GM19099 (cell line): ENCODE data around the gene TMOD3.

Source experiments
- POLR2A ChIP-seq: IDR thresholded peaks from 3 replicates; pipeline ENCODE4 v1.6.1; 2011; ENCODE audit warnings: low read depth; ENCODE audit not compliant: insufficient read length; ENCODE audit errors: extremely low read depth

TMOD3 gene

DNA sequence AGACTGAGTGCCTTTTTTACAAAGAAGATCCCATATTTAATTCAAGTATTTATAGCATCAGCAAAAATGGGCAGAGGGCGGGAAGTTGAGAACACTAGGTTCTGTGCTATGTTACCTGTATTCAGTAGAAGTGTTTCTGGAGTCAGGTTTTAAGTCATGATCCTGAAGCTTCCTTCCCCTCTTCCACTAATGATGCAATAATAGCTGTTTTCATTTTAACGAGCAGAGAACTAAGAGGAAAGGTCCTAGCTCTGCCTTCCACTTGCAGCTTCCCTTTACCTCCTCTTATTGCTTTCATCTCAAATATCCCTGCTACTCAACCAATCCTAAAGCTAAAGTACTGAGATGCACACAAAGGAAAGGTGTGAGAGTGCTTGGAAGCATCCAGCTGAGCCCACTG lies 16.9 kb upstream of the TMOD3 start:
- no peak for TF ChIP-seq POLR2A

DNA sequence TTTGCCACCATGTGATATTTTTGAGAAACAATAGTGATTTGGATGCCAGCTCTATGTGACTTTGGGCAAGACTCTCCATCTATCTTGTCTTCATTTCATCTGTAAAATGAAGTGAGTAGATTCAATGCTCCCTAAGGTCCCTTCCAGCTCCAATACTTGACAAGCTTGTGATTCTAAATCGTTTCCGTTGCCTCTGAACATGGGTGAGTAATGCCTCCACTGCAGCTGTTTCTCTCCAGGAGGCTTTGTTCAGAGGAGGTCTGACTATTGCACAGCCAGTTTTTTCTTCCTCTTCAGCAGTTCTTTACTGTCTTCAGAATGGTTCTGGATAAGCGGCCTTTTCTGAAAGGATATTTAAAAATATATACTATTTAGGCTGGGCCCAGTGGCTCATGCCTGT lies 14.8 kb upstream of the TMOD3 start:
- no peak for TF ChIP-seq POLR2A

DNA sequence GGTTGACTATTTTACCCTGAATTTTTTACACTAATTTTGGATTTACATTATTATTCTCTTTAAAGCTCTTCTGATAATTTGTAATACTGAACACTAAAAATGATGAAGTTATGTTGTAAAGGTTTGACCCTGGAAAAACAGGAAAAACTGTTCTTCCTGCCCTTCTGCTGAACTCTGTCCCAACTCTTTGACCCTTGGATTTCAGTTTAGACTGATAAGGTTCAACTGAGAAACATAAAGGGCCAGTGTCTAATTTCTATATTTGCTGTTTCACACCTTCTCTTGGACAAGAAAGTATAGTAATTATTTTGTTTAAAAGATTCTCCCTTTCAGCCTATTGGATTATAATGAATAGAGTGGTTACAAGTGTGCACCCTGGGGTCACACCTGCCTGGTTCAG lies 12.8 kb upstream of the TMOD3 start:
- no peak for TF ChIP-seq POLR2A

DNA sequence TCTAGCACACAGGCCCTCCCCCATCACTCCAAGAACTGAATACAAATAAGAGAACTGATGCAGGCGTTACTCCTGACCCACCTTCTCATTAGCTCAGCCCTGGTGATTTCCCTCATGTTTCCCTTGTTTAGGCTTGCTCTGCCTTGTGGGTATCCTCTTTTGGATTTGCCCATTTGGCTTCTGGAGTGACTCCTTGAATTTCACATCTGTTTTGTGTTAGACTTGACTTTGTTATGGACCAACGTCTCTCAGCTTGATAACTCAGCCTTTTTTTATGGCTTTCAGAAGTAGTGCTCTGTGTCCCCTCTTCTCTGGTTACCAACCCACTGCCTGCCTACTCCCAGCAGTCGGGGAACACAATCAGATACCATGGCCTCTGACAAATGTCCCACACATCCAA lies 11.3 kb upstream of the TMOD3 start:
- TF ChIP-seq POLR2A, result no peak

DNA sequence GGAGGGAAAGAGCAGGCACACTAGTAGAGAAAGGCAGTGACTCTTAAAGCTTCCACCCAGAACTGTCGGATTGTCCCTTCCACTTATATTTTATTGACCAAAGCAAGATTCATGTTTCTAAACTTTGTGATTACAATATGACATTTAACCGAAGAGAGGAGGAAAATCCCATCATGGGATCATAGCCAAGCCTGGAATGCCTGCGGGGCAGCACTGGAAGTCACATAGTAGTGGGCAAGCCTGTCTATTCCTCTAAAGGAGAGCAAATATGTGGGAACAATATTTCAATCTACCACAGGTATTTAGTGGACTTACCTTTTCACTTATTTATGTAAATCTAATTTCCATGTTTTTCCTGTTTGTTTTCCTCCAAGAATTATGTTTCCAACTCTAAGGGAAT lies 3.8 kb upstream of the TMOD3 start:
- no peak for TF ChIP-seq POLR2A

DNA sequence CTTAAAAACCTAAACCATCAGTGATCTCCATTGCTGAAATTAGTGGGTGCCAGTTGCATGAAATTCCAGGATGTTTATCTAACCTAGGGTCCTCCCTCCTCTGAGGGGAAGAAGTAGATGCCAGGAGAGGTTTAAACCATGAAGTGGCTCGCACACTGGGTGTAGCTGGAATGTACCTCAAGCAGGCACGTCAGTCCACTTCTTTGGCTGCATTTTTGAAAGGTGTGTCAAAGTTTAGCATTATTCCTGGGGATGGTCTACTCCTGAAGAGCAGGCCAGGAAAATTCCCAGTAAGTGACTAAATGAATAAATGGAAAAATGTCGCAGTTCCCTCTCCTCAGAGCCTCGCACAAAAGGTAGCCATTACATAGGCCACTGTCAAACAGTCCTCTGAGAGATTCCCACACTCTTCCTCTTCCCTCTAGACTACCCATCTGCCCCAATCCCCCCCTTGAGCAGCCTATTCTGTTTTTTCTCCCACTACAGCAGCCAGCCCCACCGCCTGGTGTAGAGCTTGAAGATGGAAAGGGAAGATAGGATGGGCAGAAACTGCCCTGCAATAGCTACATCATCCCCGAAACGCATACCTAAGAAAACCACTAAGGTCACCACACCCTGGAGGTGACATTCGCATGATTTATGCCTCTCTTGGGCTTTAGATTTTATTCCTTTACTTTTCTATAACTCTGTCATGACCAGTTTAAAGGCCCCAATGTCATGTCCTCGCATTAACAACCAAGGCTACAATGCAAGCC lies 655 bp upstream of the TMOD3 start:
- no peak for TF ChIP-seq POLR2A

DNA sequence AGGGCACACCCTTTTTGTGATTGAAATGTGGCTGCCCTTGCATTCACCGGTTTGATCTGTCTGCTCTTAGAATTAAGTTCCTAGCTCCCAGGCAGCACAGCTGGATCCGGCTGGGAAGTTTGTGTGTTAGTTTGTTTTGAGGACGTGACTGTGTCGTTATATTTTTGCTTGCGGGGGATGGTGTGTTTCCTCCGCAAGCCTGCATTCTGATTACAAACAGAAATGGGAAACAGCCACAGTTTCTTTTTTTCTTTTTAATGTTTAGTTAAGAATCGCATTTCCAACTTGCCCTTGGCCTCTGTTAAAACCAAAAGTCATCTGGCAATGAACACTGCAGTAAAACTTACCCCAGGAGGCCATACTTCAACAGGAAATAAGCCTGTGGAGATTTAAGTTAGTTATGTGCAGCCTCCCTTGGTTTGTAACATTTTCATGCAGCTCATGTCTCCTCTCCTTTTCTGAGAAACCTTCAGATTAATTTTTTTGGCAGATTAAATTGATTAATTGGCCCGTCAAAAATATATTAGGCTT lies 888 bp downstream of the TMOD3 start:
- TF ChIP-seq POLR2A, result no peak

DNA sequence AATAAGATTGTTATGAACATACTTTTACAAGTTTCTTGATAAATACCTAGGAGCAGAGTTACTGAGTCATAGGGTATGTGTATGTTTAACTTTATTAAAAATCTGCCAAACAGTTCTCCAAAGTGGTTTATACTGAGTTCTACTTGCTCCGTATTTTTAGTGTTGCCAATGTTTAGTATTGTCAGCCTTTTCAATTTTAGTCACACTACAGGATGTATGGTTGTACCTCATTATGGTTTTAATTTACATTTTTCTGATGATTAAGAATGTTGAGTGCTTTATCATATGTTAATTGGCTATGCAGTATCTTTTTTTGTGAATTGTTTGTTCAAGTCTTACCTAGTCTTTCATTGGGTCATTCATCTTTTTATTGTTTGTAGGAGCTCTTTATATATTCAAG lies 4.3 kb downstream of the TMOD3 start:
- no peak for TF ChIP-seq POLR2A

DNA sequence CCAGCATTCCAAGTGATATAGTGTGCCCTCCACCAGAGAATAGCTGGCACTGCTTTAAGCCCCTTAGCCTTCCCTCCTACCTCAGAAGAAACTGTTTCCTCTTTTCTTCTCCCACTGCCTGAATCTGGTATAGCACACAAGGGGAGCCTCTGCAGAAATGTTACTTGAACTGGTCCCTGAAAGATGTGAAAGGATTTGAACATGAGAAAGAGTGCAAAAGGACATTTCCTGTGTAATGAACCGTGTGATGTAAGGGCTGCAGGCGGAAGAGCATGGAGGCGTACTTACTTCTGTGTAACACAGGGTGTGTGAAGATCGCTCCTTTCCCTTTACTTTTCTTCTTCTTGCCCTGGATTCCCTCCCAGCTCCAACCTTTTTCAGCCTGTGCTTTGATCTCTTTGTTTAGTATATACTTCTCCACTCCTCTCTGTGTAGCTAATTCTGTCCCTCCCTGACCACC lies 8.4 kb downstream of the TMOD3 start:
- TF ChIP-seq POLR2A, result no peak

DNA sequence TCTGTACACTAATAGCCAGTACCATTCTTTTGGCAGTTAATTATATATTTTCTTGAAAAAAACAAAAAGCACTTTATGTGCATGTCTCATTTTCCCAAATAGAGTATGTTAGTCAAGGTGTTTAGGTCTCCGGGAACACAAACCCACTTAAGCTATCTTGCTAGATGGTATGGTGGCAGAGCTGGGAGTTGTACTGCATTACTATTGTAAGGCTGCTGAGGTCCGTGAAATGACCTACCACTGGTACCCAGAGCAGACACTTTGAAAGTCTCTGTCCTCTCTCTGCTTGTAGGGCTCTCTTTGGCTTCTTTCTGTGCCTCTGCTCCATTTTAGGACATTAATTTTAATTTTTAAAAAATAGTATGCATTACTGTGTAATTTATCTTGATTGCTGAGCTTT lies 8.8 kb downstream of the TMOD3 start:
- no peak for TF ChIP-seq POLR2A

DNA sequence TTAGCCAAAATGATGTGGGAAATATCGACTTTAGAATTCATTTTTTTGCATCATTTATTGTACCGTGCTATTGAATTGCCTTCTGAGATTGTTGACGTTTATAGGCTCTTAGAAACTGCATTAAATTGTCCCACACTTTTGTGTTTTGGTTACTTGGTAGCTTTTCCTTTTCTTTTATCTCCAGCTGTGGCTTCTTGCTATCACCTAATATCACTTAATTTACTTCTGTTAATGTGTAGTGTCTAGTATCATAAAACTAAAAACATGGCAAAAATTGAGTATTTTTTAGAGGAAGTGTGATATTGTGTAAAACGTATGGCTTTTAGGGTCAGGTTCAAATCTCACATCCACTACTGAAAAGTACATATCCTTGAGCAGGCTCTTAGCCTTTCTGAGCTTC lies 11.2 kb downstream of the TMOD3 start:
- TF ChIP-seq POLR2A, result no peak

DNA sequence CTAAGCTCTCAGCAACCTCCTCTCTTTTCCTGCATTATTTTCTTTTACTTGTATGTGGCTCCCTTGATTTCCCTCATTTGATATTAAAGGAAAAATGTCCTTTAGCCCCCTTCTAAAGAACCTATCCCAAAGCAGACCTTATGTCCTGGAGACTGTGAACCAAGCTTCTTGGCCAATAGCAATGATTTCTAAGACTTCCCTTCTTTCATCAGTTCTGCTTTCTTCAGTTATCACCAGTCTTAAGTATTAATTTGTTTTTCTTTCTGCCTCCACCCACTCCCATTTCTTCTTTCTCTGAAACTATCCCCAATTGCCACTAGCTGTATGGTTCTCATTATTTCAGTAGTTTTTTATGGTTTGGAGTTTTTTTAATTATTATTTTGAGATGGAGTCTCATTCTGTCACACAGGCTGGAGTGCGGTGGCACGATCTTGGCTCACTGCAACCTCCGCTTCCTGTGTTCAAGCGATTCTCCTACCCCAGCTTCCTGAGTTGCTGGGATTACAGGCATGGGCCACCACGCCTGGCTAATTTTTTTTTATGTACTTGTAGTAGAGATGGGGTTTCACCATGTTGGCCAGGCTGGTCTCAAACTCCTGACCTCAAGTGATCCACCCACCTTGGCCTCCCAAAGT lies 12.1 kb downstream of the TMOD3 start:
- TF ChIP-seq POLR2A, result no peak

DNA sequence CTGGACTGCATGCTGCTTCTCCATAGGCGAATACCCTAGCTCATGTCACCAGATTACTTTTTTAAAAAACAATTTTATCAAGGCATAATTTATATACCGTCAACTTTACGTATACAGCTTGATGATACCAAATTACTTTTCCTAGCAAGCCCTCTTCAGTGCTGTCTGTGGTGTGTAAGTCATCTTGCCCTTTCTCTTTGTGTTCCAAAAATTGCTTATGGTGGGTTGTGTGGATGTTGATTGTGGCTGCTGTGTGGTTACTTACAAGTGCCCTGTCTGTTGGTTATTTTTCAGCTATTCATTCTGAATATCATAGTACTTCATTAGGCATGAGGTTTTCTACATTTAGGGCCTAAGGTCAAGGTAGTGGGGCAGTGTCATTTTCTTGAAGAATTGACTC lies 12.8 kb downstream of the TMOD3 start:
- no peak for TF ChIP-seq POLR2A

DNA sequence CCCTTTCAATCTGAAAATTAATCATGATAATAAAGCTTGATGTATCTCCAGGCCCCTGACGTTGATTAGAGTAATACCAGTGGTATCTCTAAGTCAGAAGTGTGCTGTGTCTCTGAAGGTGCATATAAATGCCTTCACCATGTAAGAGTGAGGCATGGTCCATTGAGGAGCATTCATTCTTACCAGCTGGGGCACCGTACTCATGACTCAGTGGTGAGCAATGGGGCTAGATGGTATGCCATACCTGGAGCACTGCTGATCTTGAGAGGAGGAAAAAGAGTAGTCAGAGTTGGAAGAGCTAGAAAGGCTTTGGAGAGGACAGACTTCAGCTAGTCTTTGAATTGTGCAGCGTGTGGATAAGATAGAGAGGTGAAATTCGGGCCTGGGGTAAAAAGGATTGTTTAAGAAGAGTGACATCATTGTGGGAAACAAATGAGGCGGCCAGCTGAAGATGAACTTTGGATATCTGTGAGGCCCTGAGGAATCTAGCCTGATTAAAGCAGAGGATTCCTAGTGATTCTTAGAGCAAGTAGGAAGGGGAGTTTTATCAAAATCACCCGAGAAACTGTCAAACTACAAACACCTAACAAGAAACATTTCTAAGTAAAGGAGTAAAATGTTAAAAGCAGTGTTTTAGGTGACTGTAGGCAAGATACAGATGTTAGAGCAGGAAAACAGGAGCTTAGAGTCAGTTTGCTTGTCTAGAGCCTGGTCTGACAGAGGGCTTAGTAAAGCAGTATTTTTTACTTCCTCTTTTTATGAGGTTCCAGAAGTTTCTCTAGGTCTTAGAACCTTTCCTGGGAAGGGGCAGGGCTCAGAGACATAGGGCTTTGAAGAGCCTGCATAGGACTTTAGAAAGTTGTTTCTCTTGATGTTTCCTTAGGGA lies 13.6 kb downstream of the TMOD3 start:
- no peak for TF ChIP-seq POLR2A

DNA sequence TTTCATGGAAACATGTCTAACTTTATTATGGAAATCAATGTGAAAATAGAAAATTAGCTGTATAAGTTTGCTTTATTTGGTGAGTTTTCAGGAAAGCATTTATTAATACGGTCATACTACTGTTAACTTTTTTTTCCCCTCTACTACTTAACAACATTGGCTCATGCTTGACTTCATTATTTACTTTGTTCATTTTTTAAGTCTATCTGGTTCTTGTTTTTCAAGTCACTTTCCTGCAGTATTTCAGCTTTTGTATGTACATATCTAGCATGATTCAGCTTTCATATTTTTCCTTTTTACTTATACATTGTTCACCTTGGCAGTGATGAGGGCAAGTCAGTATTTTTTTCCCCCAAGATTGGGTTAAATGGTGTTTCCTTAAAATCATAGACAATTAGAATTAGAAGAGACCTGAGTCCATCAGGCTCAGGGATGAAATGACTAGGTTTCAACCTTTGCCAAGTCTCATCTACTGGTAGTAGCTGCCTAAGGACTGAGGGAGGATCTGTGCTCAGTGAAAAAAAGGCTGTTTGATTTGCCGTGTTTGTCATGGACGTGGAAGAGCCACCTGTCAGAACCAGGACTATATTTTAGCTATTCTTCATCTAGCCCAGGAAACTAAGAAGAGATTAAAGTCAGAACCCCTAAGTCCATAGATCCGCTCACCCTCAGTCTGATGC lies 15.4 kb downstream of the TMOD3 start:
- no peak for TF ChIP-seq POLR2A
